Measurements from ENCODE around the gene MMP20.
A peak's percentile ranks its signal among the peaks of the same experiment; 100 is the strongest.

The MMP20 gene

DNA sequence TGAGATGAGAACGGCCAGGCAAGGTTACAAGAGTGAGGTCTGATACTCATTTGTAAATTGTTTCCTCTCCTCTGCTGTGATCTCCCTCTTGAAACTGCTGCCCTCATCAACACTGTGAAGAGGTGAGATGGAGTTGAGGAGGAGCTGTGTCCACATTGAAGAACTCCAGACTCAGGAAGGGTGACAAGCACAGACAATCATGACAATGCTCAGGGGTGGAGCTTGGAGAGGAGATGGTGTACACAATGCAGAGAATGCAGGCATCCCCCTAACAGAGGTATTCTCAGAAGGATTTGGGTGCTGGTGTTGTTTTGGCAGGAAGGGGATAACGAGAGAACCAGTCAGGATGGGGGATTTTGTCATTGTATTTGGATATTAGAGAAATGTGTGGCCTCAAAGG is 73.1 kb downstream of the MMP20 start:
- no peak for DNase-seq

DNA sequence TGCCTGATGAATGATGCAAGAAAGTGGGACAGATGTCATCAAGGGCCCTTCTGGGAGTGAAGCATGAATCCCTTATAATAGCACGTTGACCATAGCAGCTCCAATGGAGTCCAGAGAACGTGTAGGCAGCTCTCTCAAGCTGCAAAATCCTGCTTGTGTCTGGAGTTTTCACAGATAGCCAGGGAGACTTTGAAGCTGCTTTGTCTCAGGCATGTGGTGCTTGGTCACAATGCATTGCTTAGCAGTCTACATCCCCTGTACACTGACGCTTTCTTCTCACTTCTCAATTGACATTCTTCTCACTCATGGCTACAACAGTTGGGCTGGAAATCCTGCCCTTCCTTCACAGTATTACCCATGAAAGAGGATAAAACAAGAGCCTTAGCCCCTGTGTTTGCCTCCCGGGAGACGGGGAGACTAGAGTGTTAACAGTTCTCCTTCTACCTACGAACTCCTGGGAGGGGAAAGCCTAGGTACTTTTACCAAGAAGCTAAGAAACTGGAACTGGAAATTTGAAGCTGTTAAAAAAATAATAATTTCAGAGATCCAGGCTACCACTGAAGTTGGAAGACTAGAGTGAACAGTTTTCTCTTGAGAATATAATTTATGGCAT is 73.9 kb downstream of the MMP20 start:
- DNase-seq: no peak

DNA sequence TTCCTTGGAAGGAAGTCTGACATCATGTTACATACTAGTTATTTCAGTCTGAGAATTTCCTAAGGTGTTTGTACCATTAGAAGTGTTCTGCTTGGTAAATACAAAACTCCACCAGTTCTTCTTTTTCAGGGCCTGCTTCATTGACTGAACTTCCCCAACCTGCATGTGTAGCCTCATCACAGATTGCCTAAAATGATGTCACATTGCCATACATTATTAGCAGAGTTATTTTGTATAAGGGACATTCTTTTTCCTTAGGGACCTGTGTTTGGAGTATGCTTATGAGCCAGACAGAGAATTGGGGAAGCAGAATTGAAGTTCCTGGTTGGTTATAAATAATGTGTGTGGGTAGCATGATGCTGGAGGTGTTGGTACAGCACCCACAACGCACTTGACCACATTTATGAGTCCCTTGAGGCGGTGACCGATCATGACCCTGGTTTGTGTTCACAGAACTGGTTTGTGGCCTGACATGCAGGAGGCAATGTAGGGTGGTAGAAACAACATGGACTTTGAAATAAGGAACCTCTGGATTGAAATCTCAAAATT is 78.1 kb downstream of the MMP20 start:
- DNase-seq: no peak

DNA sequence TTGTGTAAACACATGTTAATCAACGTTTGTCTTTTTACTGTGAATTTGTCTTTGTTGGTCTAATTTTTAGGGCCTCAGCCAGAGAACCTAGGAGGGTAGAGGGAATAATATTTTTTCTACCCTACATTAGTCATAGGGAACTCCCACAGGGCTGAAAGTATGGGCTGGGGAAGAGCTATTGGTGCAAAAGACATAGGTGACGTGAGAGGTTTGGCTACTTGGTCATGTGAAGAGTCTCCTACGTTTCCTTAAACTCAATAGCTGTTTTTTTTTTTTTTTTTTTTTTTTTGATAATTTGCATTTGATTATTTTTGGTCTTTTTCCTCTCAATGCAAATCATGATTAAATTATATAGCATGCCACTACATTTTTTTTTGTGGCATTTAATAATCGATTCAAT is 78.7 kb downstream of the MMP20 start:
- DNase-seq: no peak

DNA sequence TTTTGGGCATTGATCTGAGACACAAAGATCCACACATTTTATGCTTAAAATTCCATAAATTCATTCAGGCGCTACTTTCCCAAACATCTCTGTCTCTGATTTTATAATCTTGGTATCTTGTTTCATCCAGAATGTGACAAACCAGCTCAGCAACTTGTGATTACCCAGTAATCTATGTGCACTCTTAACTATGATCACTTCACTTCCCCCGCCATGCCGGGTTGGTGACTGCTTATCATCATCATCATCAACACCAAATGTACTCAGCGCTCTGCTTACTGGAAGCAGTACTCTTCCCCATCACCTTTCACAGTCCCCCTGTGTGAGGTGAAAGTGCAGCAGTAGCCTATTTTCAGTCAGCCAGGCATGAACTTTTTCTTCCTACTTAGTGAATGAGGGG is 79.4 kb downstream of the MMP20 start:
- no peak for DNase-seq

DNA sequence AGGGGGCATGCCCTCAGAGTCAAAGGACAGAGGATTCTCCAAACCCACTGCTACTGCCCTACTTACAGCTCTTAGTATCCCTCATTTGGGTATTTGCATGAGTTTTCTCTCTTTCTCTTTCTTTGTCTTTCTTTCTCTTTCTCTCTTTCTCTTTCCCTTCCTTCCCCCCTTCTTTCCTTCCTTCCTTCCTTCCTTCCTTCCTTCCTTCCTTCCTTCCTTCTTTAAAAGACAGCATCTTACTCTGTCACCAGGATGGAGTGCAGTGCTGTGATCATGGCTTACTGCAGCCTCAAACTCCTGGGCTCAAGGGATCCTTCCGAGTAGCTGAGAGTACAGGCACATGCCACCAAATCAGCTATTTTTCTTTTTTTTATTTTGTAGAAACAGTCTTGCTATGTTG is 80.5 kb downstream of the MMP20 start:
- no peak for DNase-seq

DNA sequence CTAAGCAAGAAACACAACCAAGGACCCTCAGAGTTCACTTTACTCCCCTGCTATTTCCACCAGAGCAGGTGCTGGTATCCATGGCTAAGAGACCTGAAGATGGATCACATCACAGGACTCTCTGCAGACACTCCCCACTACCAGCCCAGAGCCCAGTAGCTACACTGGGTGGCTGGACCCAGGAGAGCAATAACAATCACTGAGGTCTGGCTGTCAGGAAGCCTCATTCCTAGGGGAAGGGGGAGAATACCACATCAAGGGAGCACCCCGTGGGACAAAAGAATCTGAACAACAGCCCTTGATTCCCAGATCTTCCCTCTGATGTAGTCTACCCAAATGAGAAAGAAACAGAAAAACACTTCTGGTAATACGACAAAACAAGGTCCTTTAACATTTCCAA is 85.6 kb downstream of the MMP20 start:
- DNase-seq: no peak

DNA sequence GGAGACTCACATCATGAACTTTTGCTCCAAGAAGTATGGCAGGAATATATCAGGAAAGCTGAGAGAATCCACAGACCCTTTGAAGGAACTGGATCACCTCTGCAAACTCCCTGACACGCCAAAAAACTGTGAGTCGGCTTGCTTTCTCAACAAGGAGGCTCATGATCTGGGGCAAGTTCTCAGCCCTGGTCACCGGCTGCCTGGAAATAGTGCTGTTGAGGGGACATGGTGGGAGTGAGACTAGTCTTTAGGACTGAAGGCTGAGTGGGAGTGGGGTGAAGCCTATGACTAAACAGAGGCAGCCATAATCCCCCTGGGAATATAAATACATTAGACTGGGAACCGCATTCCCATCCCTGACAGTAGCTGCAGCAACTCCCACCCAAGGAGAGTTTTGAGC is 86.2 kb downstream of the MMP20 start:
- DNase-seq: no peak

DNA sequence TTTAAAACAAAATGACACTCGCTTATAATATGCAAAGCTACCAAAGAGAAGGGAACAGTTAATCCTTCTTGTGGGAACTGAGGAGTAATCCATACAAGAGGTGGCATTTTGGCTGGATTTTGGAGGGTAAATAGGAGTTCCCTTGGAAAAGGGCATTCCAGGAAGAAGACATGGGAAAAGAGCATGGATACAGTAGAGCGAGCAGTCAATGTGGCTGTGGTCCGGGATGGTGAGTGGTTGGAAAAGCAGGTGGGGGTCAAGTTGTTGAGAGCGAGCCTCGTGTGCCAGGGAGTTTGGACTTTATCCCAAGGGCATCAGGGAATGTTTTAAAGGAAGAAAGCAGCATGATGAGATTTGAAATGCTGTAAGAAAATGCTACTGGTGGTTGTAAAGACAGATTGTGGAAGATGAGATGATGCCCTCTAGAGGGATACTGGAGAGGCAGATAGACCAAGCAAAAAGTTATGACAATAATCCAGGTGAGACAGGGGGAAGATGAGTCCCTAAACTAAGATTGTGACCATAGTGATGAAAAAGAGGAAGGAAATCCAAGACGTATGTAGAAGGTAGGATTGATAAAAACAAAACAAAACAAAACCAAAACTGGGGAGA is 90.8 kb downstream of the MMP20 start:
- no peak for DNase-seq

DNA sequence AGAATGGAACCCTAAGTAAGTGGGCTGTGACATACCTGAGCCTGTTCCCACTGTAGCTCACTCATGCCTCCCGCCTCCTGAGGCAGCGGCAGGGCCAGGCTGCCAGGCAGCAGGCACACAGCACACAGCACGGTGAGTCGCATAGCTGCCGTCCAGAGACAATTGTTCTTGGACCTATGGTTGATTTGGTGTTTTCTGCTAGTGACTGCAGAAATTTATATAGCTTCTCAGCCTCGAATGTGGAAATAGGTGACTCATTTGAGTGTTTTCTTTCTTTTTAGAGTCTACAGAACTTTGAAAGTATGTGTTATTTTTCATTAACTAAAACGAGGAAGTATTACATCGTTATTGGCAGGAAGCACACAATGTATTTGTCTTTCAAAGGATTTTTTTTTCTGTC is 94.6 kb downstream of the MMP20 start, which contains the start of gene MMP7:
MMP7 (minus strand) TSS at position 190 of the 400 bp plus-strand sequence; CDS start at position 143, 47 bp downstream.
- DNase-seq: peak; percentile 71

DNA sequence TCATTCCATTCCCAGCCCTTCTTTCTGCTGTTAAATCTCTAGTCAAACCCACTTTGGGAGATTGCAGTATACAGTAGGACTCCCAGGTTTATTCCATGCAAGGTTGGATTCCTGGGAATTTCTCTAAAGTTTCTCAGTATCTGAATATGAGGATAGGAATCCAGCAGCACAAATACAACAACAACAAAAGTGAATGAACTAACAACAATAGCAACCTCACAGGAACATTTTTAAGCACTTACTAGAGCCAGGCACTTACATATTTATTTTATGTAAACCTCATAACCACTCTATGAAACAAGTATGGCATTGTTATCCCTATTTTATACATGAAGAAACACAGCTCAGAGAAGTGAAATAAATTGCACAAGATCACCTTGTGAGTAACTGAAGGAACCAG is 96.5 kb downstream of the MMP20 start:
- no peak for DNase-seq

DNA sequence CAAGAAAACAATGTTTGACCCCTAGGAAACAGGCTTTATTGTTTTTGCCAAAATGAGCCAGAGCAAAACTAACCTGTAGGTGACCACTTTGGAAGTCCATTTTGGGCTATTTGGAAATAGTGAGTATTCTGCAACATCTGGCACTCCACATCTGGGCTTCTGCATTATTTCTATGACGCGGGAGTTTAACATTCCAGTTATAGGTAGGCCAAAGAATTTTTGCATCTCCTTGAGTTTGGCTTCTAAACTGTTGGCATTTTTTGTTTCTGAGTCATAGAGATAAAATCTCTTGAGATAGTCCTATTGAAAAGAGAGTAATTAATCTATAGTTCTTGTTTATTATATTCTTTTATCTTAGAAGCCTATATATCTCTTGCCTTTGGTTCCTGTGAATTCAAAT is 97.4 kb downstream of the MMP20 start:
- DNase-seq: no peak

DNA sequence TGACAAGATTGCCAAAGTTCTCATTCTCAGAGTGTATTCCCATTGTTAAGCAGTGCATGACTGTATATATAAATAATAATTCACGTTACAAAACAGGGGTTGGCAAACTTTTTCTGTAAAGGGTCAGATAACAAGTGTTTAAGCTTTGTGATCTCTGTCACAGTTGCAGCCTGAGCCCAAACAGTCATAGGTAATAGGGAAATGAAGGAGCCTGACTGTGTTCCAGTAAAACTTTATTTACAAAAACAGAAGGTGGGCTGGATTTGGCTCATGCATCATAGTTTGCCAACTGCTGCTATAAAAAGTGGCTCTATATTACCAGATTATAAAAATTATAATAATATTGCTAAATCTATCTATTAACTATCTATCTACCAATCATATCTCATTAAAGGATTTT is 98.1 kb downstream of the MMP20 start:
- no peak for DNase-seq
